Adrenal gland (tissue), 5 donors: ENCODE measurements around the gene PAEP.

ENCODE experiments used
- POLR2A ChIP-seq, 2 donors: fragments of 450-650 bp; IDR thresholded peaks; one replicate each; pipeline ENCODE4 v1.6.1; 2017; ENCODE audit warnings: antibody characterized with exemption in 2 of 2, mild to moderate bottlenecking in 2 of 2, moderate library complexity in 1 of 2
- TF ChIP-seq, protein P1 (sequence below), 6 experiments: fragments of 450-650 bp in 4 of 6; fragments of 200-600 bp in 2 of 6; sonication (generic) in 1 of 6; IDR thresholded peaks; 1 replicate in 5 of 6; 2 replicates in 1 of 6; pipeline versions ENCODE4 v1.5.1 to v1.8.0; 2016 to 2021; ENCODE audit warnings: antibody characterized with exemption in 6 of 6, mild to moderate bottlenecking in 2 of 6, moderate library complexity in 1 of 6
- donor health status: DM: no; HTN: no; CAD: no.

DNA sequence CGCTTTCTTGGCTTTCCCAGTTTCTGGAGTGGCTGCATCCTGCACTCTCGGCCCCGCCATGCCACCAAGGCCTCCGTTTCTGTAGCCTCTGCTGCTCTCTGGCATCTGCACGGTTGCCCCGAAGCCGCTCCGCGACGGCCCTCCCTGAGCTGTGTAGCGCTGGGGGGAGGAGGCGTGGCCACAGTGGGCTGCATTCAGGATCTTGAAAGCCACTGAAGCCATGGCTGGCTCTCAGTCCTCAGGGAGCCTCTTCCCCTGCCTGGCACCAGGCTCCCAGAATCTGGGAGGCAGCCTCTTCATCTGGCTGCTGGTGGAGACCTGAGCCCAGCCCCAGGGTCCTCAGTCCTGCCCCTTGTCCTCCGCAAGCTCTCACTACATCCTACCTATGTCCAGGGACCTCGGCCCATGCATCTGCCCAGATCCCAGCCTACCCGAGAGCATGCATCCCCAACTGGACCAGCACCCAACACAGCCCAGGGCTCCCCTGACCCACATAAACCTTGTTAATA lies 25.1 kb downstream of the PAEP start:
- TF ChIP-seq, protein P1, sequence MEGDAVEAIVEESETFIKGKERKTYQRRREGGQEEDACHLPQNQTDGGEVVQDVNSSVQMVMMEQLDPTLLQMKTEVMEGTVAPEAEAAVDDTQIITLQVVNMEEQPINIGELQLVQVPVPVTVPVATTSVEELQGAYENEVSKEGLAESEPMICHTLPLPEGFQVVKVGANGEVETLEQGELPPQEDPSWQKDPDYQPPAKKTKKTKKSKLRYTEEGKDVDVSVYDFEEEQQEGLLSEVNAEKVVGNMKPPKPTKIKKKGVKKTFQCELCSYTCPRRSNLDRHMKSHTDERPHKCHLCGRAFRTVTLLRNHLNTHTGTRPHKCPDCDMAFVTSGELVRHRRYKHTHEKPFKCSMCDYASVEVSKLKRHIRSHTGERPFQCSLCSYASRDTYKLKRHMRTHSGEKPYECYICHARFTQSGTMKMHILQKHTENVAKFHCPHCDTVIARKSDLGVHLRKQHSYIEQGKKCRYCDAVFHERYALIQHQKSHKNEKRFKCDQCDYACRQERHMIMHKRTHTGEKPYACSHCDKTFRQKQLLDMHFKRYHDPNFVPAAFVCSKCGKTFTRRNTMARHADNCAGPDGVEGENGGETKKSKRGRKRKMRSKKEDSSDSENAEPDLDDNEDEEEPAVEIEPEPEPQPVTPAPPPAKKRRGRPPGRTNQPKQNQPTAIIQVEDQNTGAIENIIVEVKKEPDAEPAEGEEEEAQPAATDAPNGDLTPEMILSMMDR (IDR thresholded peaks at IDR 0.05): no peak
- TF ChIP-seq POLR2A (IDR thresholded peaks at IDR 0.05): no peak
